ENCODE data around the gene CELSR1.

Gene CELSR1

DNA sequence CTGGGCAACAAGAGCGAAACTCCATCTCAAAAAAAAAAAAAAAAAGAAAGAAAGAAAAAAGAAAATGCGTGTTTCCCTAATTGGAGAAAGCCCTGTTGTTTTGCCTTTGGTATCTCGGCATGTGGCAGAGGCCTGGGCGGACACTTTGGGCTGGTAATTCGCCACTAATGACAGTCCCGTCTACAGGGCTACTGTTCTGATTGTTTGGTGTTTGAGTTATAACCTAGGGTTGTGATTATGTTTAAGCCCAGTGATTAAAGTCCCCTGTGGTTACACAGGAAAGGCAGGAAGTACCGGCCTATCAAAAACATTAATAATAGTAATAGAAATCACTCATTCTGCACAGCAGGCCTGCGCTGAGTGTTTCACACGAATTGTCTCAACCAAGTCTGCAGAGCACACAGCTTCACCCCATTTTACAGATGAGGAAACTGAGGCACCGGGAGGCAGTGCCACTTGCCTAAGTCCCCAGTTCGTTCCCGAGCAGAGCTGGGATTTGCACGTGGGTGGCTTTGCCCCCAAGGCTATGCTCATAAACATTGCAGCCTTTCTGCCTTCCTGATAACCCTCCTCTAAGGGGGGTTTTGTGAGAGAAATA is 43.6 kb upstream of the CELSR1 start:
- Histone ChIP-seq H3K9me2 (replicated peaks; ENCODE audit: control insufficient read depth, low read length) (no peaks in the 10 kb centered on the region), H3F3A (ENCODE audit: control insufficient read depth, insufficient read depth) (peaks cover 17% of the 10 kb centered on the region), H3K27me3 (ENCODE audit: control insufficient read depth, low read length) (peaks cover 4% of the 10 kb centered on the region), H3K27ac (ENCODE audit: low read depth, low read length) (peak overlapping the region; percentile 28; the same call in 1 of the 2 replicates), H3K4me3 (ENCODE audit: low read length) (peak overlapping the region; percentile 48), H3K4me2 (ENCODE audit: low read length) (peak overlapping the region; percentile 75), H3K79me2 (ENCODE audit: control insufficient read depth, low read length) (peaks cover 48% of the 10 kb centered on the region), H3K36me3 (ENCODE audit: control insufficient read depth, low read length) (no peaks in the 10 kb centered on the region), H3K9me3 (ENCODE audit: control insufficient read depth, insufficient read depth, low read length) (no peaks in the 10 kb centered on the region), H3K4me1 (ENCODE audit: control insufficient read depth, low read length) (peaks cover 66% of the 10 kb centered on the region), H4K20me1 (ENCODE audit: control insufficient read depth, insufficient read depth, low read depth, low read length) (no peaks in the 10 kb centered on the region)
- TF ChIP-seq, protein P1, sequence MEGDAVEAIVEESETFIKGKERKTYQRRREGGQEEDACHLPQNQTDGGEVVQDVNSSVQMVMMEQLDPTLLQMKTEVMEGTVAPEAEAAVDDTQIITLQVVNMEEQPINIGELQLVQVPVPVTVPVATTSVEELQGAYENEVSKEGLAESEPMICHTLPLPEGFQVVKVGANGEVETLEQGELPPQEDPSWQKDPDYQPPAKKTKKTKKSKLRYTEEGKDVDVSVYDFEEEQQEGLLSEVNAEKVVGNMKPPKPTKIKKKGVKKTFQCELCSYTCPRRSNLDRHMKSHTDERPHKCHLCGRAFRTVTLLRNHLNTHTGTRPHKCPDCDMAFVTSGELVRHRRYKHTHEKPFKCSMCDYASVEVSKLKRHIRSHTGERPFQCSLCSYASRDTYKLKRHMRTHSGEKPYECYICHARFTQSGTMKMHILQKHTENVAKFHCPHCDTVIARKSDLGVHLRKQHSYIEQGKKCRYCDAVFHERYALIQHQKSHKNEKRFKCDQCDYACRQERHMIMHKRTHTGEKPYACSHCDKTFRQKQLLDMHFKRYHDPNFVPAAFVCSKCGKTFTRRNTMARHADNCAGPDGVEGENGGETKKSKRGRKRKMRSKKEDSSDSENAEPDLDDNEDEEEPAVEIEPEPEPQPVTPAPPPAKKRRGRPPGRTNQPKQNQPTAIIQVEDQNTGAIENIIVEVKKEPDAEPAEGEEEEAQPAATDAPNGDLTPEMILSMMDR (IDR thresholded peaks at IDR 0.05; ENCODE audit: low read depth, low read length, poor library complexity, severe bottlenecking): no peak
- no peak for TF ChIP-seq EZH2phosphoT487 (IDR thresholded peaks at IDR 0.05; ENCODE audit: borderline replicate concordance, low read length)

DNA sequence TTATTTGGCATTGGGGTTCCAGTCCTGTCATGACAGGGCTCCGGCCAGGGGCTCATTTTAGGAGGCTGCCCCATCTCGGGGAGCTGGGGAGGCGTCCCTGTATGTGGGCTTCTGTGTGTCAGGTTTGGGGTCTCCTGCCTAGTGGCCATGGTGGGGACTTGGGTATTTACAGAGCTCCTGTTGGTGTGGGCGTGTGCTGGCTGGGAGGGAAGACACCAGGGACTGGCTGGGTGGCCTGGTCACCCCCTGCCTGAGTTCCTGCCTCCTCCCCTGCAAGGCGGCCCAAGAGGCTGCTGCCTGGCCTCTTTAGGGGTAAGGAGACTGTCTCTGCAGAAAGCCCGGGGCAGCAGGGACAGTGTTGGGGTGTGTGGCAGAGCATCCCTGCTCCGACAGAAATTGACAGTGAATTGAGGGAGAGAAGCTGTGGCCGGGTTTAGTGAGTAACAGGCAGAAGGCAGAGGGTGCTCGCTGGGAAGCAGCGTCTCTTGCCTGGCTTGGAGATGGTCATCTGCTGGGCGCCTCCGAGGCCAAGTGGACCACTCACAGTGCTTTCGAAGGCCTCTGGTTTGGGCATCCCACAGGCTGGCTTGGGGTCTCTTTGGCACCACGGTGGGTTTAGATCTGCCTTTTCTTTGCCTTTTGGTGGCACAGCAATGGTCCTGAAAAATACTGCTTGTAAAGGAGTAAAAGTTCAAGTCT is 42.5 kb upstream of the CELSR1 start:
- Histone ChIP-seq H4K20me1 (ENCODE audit: control insufficient read depth, insufficient read depth, low read depth, low read length) (no peaks in the 10 kb centered on the region), H3K9me3 (ENCODE audit: control insufficient read depth, insufficient read depth, low read length) (no peaks in the 10 kb centered on the region), H3K4me1 (ENCODE audit: control insufficient read depth, low read length) (peaks cover 72% of the 10 kb centered on the region), H3K27me3 (ENCODE audit: control insufficient read depth, low read length) (peaks cover 11% of the 10 kb centered on the region), H3K4me3 (ENCODE audit: low read length) (no peak overlapping the region), H3K4me2 (ENCODE audit: low read length) (no peak overlapping the region), H3K36me3 (ENCODE audit: control insufficient read depth, low read length) (no peaks in the 10 kb centered on the region), H3K79me2 (ENCODE audit: control insufficient read depth, low read length) (peaks cover 48% of the 10 kb centered on the region), H3K9me2 (replicated peaks; ENCODE audit: control insufficient read depth, low read length) (no peaks in the 10 kb centered on the region), H3K27ac (ENCODE audit: low read depth, low read length) (no peak overlapping the region), H3F3A (ENCODE audit: control insufficient read depth, insufficient read depth) (peaks cover 17% of the 10 kb centered on the region)
- no peak for TF ChIP-seq EZH2phosphoT487 (IDR thresholded peaks at IDR 0.05; ENCODE audit: borderline replicate concordance, low read length)
- TF ChIP-seq, protein P1 (IDR thresholded peaks at IDR 0.05; ENCODE audit: low read depth, low read length, poor library complexity, severe bottlenecking): no peak

DNA sequence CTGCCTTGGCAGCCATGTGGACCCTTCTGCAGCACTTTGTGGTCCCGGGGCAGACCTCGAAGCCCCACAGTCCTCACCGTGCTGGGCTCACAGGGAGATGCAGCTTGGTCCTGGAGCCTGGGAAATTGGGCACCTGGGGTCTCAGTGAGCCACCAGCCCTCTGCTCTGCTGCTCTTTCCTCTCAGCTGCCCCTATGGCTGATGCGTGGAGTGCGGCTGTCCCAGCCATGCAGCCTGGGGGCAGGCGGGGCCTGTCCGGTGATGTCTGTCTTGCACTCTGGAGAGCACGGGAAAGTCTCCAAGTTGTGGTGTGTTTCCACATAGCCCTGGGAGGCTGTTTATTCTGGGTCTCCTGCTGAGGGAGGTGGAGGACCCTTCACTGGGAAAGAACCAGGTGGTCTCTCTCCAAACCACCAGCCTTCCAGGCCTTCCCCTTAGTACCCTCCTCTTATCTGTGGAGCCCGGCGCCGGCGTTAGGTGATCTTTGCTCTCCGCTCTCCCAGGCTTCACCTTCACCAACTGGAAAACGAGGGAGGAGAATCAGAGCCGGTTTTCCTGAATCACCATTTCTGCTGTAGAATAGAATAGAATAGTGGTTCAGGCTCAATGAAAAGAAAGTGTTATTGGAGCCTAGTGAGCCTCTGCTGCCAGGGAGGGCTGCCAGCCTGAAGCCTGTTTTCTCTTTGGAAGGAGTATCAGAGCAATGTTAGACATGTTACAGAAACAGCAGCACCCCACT is 41.6 kb upstream of the CELSR1 start:
- peak overlapping the region; percentile 89; the same call in 1 of the 2 replicates for H3K4me3 ChIP-seq (ENCODE audit: low read length)
- no peak for TF ChIP-seq EZH2phosphoT487 (IDR thresholded peaks at IDR 0.05; ENCODE audit: borderline replicate concordance, low read length)
- TF ChIP-seq, protein P1 (IDR thresholded peaks at IDR 0.05; ENCODE audit: low read depth, low read length, poor library complexity, severe bottlenecking): no peak
- peaks cover 11% of the 10 kb centered on the region for H3K27me3 ChIP-seq (ENCODE audit: control insufficient read depth, low read length)
- peak overlapping the region; percentile 100; the same call in 1 of the 2 replicates for H3K4me2 ChIP-seq (ENCODE audit: low read length)
- peaks cover 72% of the 10 kb centered on the region for H3K4me1 ChIP-seq (ENCODE audit: control insufficient read depth, low read length)
- H3K27ac ChIP-seq (ENCODE audit: low read depth, low read length): no peak overlapping the region
- no peaks in the 10 kb centered on the region for H3K9me3 ChIP-seq (ENCODE audit: control insufficient read depth, insufficient read depth, low read length)
- no peaks in the 10 kb centered on the region for H3K9me2 ChIP-seq (replicated peaks; ENCODE audit: control insufficient read depth, low read length)
- no peaks in the 10 kb centered on the region for H3K36me3 ChIP-seq (ENCODE audit: control insufficient read depth, low read length)
- peaks cover 17% of the 10 kb centered on the region for H3F3A ChIP-seq (ENCODE audit: control insufficient read depth, insufficient read depth)
- H4K20me1 ChIP-seq (ENCODE audit: control insufficient read depth, insufficient read depth, low read depth, low read length): no peaks in the 10 kb centered on the region
- peaks cover 43% of the 10 kb centered on the region for H3K79me2 ChIP-seq (ENCODE audit: control insufficient read depth, low read length)

Measured in DOHH2 (cell line).